Stimulated activated CD8-positive, alpha-beta memory T cell treated with anti-CD3 and anti-CD28 coated beads, Interleukin-12 subunit alpha, Interleukin-12 subunit beta, amount 100 ng/mL, for 1 hour (primary cell): ENCODE results near the gene FAM161B.
"Not testable (repeated sequence)": the region's sequence is repeated elsewhere in the genome, so short reads cannot be mapped to it uniquely, and the experiment has no call there.

ENCODE experiments used
- DNase-seq: peaks from one replicate; pipeline ENCODE4 v3.0.0-alpha.2; 2020; ENCODE audit warnings: low read depth

The FAM161B gene

GRCh38 chr14:73949752-73950734, at the start of gene FAM161B, which contains the start of gene COQ6:
TSS of gene FAM161B (minus strand) at chr14:73950094. CDS start at chr14:73950026, 68 bp downstream.
TSS of gene COQ6 (plus strand) at chr14:73950302. CDS start at chr14:73950333, 31 bp downstream.
- DNase-seq: peak; percentile 80

- DNase-seq: no peak
Observed at GRCh38 chr14:73998726-73999125, 48.8 kb upstream of the FAM161B start.

GRCh38 chr14:73997944-73998447, 48.1 kb upstream of the FAM161B start:
- no peak for DNase-seq

GRCh38 chr14:73997108-73997943, 47.4 kb upstream of the FAM161B start:
- no peak for DNase-seq

- no peak for DNase-seq
Observed at GRCh38 chr14:73996731-73997107, 46.8 kb upstream of the FAM161B start.

- no peak for DNase-seq
Observed at GRCh38 chr14:73995977-73996378, 46.1 kb upstream of the FAM161B start.

- not testable (repeated sequence) for DNase-seq
Observed at GRCh38 chr14:73994926-73995325, 45.0 kb upstream of the FAM161B start.

GRCh38 chr14:73991092-73991491, 41.2 kb upstream of the FAM161B start:
- DNase-seq: no peak

- not testable (repeated sequence) for DNase-seq
Observed at GRCh38 chr14:73988656-73989055, 38.8 kb upstream of the FAM161B start.

- no peak for DNase-seq
Observed at GRCh38 chr14:73988065-73988464, 38.2 kb upstream of the FAM161B start.

- DNase-seq: no peak
Observed at GRCh38 chr14:73977896-73978295, 28.0 kb upstream of the FAM161B start.

GRCh38 chr14:73976125-73976524, 26.2 kb upstream of the FAM161B start:
- DNase-seq: no peak

GRCh38 chr14:73973497-73973896, 23.6 kb upstream of the FAM161B start:
- no peak for DNase-seq

- no peak for DNase-seq
Observed at GRCh38 chr14:73968885-73969284, 19.0 kb upstream of the FAM161B start.

- DNase-seq: no peak
Observed at GRCh38 chr14:73965216-73965615, 15.3 kb upstream of the FAM161B start.

- DNase-seq: no peak
Observed at GRCh38 chr14:73961192-73961591, 11.3 kb upstream of the FAM161B start.

GRCh38 chr14:73958591-73958990, 8.7 kb upstream of the FAM161B start:
- no peak for DNase-seq

- DNase-seq: no peak
Observed at GRCh38 chr14:73955674-73956073, 5.8 kb upstream of the FAM161B start.

GRCh38 chr14:73953731-73954130, 3.8 kb upstream of the FAM161B start:
- DNase-seq: no peak

GRCh38 chr14:73945159-73945670, 4.7 kb downstream of the FAM161B start:
- DNase-seq: no peak

GRCh38 chr14:73944432-73945158, 5.3 kb downstream of the FAM161B start:
- no peak for DNase-seq

GRCh38 chr14:73943083-73943482, 6.8 kb downstream of the FAM161B start:
- DNase-seq: no peak
